ENCODE measurements around the gene ATP1B1.

ATP1B1 gene

DNA sequence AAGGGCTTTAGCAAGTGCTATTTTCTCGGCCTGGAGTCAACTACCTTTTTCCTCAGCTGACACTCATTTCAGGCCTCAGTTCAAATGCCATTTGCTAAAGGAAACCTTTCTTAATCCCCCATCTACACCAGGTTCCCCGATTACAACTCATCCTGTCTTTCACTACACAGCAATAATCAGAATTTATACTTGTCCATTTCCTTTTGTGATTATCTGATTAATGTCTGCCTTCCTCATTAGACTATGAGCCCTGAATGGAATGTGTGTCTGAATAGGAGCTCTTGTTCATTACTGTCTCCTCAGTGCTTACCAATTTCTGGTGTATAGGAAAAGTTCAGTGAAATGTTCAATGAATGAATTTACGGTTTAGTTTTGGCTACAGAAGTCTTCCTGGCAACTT is 36.9 kb downstream of the ATP1B1 start:
- H3K4me3 ChIP-seq (ENCODE audit: low read depth, low read length), result no peak overlapping the region
- H3K9ac ChIP-seq (ENCODE audit: low read depth, low read length), result no peak overlapping the region
- H3K27me3 ChIP-seq (ENCODE audit: control insufficient read depth, insufficient read depth, low read length), result no peaks in the 10 kb centered on the region
- no peak overlapping the region for H3K27ac ChIP-seq (ENCODE audit: low read depth, low read length)
- peaks cover 3% of the 10 kb centered on the region; the same call in 1 of the 2 replicates for H3K4me1 ChIP-seq (ENCODE audit: control insufficient read depth, insufficient read depth, low read length)
- H3K36me3 ChIP-seq (ENCODE audit: control insufficient read depth, insufficient read depth, low read length), result no peaks in the 10 kb centered on the region
- no peaks in the 10 kb centered on the region for H3K9me3 ChIP-seq (ENCODE audit: control insufficient read depth, insufficient read depth, low read length)

DNA sequence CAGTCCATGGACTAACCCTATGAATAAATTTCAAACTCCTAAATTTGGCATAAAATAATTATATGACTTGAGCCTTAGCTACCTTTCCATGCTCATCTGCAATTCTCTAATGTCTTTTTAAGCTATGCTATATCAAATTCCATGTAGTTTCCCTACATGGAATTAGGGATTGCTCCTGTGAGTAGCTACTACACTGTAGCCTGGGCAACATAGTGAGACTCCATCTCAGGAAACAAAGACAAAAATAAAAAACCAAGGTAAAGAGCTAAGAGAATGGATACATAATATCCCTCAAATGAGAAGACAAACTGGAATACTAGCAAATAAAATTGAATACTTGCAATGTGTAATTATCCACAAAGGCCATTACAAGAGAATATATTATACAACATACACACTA is 37.5 kb downstream of the ATP1B1 start:
- no peaks in the 10 kb centered on the region for H3K36me3 ChIP-seq (ENCODE audit: control insufficient read depth, insufficient read depth, low read length)
- H3K27ac ChIP-seq (ENCODE audit: low read depth, low read length), result no peak overlapping the region
- no peaks in the 10 kb centered on the region for H3K9me3 ChIP-seq (ENCODE audit: control insufficient read depth, insufficient read depth, low read length)
- H3K9ac ChIP-seq (ENCODE audit: low read depth, low read length), result no peak overlapping the region
- peaks cover 3% of the 10 kb centered on the region; the same call in 1 of the 2 replicates for H3K4me1 ChIP-seq (ENCODE audit: control insufficient read depth, insufficient read depth, low read length)
- no peak overlapping the region for H3K4me3 ChIP-seq (ENCODE audit: low read depth, low read length)
- H3K27me3 ChIP-seq (ENCODE audit: control insufficient read depth, insufficient read depth, low read length), result no peaks in the 10 kb centered on the region

DNA sequence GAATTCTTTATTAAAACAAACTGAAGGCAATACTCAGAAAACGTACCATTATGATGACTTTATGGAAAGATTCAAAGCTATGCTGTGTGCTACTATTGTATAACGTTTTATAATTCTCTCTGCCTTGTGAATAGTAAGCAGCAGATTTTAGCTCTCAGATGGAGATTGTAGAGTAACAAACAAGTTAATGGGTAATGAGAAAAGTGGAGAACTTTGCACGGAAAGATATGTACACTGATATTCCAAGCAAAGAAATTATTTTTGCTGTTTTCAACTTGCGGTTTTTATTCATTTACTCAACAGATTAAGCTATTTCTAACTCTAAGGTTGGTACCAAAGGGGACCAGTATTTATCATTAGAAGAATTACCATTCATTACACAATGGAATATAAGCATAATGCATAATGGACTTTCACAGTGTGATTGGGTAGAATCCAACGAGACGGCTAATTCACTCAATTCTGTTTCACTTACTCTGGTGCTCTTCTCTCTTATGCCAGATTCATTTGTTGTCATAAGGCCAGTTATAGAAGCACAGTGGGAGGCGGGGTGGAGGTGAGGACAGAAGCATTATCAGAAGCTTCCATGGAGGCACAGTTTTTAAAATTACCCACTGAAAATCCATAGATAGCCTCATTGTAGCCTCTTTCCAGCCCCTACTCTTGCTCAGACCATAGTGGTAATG is 38.6 kb downstream of the ATP1B1 start:
- no peak overlapping the region for H3K9ac ChIP-seq (ENCODE audit: low read depth, low read length)
- H3K27ac ChIP-seq (ENCODE audit: low read depth, low read length), result no peak overlapping the region
- no peak overlapping the region for H3K4me3 ChIP-seq (ENCODE audit: low read depth, low read length)
- H3K27me3 ChIP-seq (ENCODE audit: control insufficient read depth, insufficient read depth, low read length), result no peaks in the 10 kb centered on the region
- peaks cover 3% of the 10 kb centered on the region; the same call in 1 of the 2 replicates for H3K4me1 ChIP-seq (ENCODE audit: control insufficient read depth, insufficient read depth, low read length)
- H3K9me3 ChIP-seq (ENCODE audit: control insufficient read depth, insufficient read depth, low read length), result no peaks in the 10 kb centered on the region
- H3K36me3 ChIP-seq (ENCODE audit: control insufficient read depth, insufficient read depth, low read length), result no peaks in the 10 kb centered on the region

GRCh38 chr1:169146576-169147214 is 40.2 kb downstream of the ATP1B1 start:
- H3K9me3 ChIP-seq (ENCODE audit: control insufficient read depth, insufficient read depth, low read length), result no peaks in the 10 kb centered on the region
- H3K27me3 ChIP-seq (ENCODE audit: control insufficient read depth, insufficient read depth, low read length), result no peaks in the 10 kb centered on the region
- H3K36me3 ChIP-seq (ENCODE audit: control insufficient read depth, insufficient read depth, low read length), result no peaks in the 10 kb centered on the region
- H3K4me3 ChIP-seq (ENCODE audit: low read depth, low read length), result no peak overlapping the region
- H3K9ac ChIP-seq (ENCODE audit: low read depth, low read length), result no peak overlapping the region
- no peak overlapping the region for H3K27ac ChIP-seq (ENCODE audit: low read depth, low read length)
- H3K4me1 ChIP-seq (ENCODE audit: control insufficient read depth, insufficient read depth, low read length), result peaks cover 3% of the 10 kb centered on the region; the same call in 1 of the 2 replicates

DNA sequence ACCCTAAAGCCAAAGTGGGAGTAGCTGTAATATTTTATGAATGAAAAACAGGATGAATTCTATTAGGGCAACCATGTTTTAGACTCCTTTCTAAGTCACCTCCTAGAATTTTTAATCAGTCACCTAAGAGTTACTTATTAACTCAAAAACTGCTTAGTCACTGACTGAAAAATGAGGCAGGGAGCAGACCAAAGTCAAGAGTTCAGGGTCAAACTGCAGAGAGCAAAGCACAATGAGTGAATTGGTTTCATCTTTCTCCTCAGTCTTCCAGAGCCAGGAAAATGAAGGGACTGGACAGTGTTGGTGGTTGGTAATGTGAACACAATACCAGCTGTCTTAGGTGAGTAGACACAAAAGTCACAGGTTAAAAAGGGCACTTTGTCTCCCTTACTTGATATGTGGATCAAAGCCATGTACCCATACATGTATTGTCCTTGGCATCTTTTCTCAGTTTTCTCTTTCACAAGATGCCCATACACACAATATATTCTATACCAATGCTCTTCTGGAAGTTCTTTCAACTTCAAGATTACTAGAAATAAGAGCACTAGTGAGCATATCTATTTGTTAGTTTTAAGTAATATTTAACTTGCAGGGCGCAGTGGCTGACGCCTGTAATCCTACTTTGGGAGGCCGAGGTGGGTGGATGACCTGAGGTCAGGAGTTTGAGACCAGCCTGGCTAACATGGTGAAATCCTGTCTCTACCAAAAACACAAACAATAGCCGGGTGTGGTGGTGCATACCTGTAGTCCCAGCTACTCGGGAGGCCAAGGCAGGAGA is 42.2 kb downstream of the ATP1B1 start:
- Histone ChIP-seq H3K4me1 (ENCODE audit: control insufficient read depth, insufficient read depth, low read length) (peaks cover 3% of the 10 kb centered on the region; the same call in 1 of the 2 replicates), H3K36me3 (ENCODE audit: control insufficient read depth, insufficient read depth, low read length) (no peaks in the 10 kb centered on the region), H3K27me3 (ENCODE audit: control insufficient read depth, insufficient read depth, low read length) (no peaks in the 10 kb centered on the region), H3K9me3 (ENCODE audit: control insufficient read depth, insufficient read depth, low read length) (no peaks in the 10 kb centered on the region), H3K9ac (ENCODE audit: low read depth, low read length) (no peak overlapping the region), H3K27ac (ENCODE audit: low read depth, low read length) (no peak overlapping the region), H3K4me3 (ENCODE audit: low read depth, low read length) (no peak overlapping the region)

GRCh38 chr1:169149555-169150286 is 43.2 kb downstream of the ATP1B1 start:
- H3K4me3 ChIP-seq (ENCODE audit: low read depth, low read length), result no peak overlapping the region
- H3K27me3 ChIP-seq (ENCODE audit: control insufficient read depth, insufficient read depth, low read length), result no peaks in the 10 kb centered on the region
- H3K4me1 ChIP-seq (ENCODE audit: control insufficient read depth, insufficient read depth, low read length), result peaks cover 3% of the 10 kb centered on the region; the same call in 1 of the 2 replicates
- no peak overlapping the region for H3K9ac ChIP-seq (ENCODE audit: low read depth, low read length)
- H3K9me3 ChIP-seq (ENCODE audit: control insufficient read depth, insufficient read depth, low read length), result no peaks in the 10 kb centered on the region
- H3K27ac ChIP-seq (ENCODE audit: low read depth, low read length), result no peak overlapping the region
- no peaks in the 10 kb centered on the region for H3K36me3 ChIP-seq (ENCODE audit: control insufficient read depth, insufficient read depth, low read length)

- H3K36me3 ChIP-seq (ENCODE audit: control insufficient read depth, insufficient read depth, low read length), result no peaks in the 10 kb centered on the region
- no peak overlapping the region for H3K4me3 ChIP-seq (ENCODE audit: low read depth, low read length)
- H3K4me1 ChIP-seq (ENCODE audit: control insufficient read depth, insufficient read depth, low read length), result peaks cover 3% of the 10 kb centered on the region; the same call in 1 of the 2 replicates
- no peaks in the 10 kb centered on the region for H3K9me3 ChIP-seq (ENCODE audit: control insufficient read depth, insufficient read depth, low read length)
- H3K9ac ChIP-seq (ENCODE audit: low read depth, low read length), result no peak overlapping the region
- H3K27me3 ChIP-seq (ENCODE audit: control insufficient read depth, insufficient read depth, low read length), result no peaks in the 10 kb centered on the region
- H3K27ac ChIP-seq (ENCODE audit: low read depth, low read length), result no peak overlapping the region
Observed at GRCh38 chr1:169150641-169151337, 44.3 kb downstream of the ATP1B1 start.

DNA sequence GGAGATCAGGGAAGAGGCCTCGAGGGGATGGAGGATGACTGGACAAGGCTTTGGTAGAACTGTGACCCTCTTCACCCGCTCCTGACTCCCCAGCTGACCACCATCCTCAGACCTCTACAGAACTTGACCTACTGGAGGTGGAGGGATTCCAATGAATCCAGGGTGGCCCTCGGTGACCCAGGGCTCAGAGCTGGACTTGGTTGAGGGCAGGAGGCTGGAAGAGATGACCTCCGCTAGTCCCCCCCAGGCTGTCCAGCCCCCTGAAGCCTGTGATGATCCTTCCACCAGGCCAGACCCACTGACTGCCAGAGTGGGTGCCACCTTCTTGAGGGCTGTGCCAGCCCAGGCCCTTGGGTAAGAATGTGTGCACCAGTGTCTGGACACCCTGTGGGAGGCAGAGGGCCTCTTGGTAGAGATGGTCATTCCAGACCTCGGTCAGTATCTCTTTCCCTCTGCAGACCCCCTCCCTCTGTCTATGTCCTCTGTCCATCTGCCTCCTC is 44.9 kb downstream of the ATP1B1 start:
- H3K27ac ChIP-seq (ENCODE audit: low read depth, low read length), result no peak overlapping the region
- H3K9ac ChIP-seq (ENCODE audit: low read depth, low read length), result no peak overlapping the region
- H3K4me3 ChIP-seq (ENCODE audit: low read depth, low read length), result no peak overlapping the region
- H3K27me3 ChIP-seq (ENCODE audit: control insufficient read depth, insufficient read depth, low read length), result no peaks in the 10 kb centered on the region
- peaks cover 3% of the 10 kb centered on the region; the same call in 1 of the 2 replicates for H3K4me1 ChIP-seq (ENCODE audit: control insufficient read depth, insufficient read depth, low read length)
- no peaks in the 10 kb centered on the region for H3K9me3 ChIP-seq (ENCODE audit: control insufficient read depth, insufficient read depth, low read length)
- H3K36me3 ChIP-seq (ENCODE audit: control insufficient read depth, insufficient read depth, low read length), result no peaks in the 10 kb centered on the region

DNA sequence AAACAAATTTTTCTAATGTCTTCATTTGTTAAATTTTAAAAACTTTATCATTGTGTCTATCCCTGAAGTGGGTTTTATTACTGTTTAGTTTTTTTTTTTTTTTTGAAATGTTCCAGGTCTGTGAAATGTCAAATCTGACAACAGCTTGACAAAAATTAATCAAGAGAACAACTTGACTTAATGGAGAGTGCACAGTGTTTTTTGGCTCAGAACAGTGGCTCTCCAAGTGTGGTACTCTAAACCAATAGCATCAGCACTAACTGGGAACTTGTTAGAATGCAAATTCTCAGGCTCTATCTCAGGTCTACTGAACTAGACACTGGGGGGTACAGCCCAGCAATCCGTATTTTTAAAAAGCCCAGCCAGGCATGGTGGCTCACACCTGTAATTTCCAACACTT is 49.2 kb downstream of the ATP1B1 start:
- Histone ChIP-seq H3K4me3 (ENCODE audit: low read depth, low read length) (no peak overlapping the region), H3K27ac (ENCODE audit: low read depth, low read length) (no peak overlapping the region), H3K9ac (ENCODE audit: low read depth, low read length) (no peak overlapping the region), H3K4me1 (ENCODE audit: control insufficient read depth, insufficient read depth, low read length) (no peaks in the 10 kb centered on the region), H3K9me3 (ENCODE audit: control insufficient read depth, insufficient read depth, low read length) (no peaks in the 10 kb centered on the region), H3K27me3 (ENCODE audit: control insufficient read depth, insufficient read depth, low read length) (no peaks in the 10 kb centered on the region), H3K36me3 (ENCODE audit: control insufficient read depth, insufficient read depth, low read length) (no peaks in the 10 kb centered on the region)

GRCh38 chr1:169156580-169156979 is 50.1 kb downstream of the ATP1B1 start:
- Histone ChIP-seq H3K27me3 (ENCODE audit: control insufficient read depth, insufficient read depth, low read length) (no peaks in the 10 kb centered on the region), H3K4me1 (ENCODE audit: control insufficient read depth, insufficient read depth, low read length) (no peaks in the 10 kb centered on the region), H3K9me3 (ENCODE audit: control insufficient read depth, insufficient read depth, low read length) (no peaks in the 10 kb centered on the region), H3K9ac (ENCODE audit: low read depth, low read length) (no peak overlapping the region), H3K36me3 (ENCODE audit: control insufficient read depth, insufficient read depth, low read length) (no peaks in the 10 kb centered on the region), H3K4me3 (ENCODE audit: low read depth, low read length) (no peak overlapping the region), H3K27ac (ENCODE audit: low read depth, low read length) (no peak overlapping the region)

Data from HUES48 (cell line).